ENCODE data around the gene FAM20C. TPM values are rescaled to one million over a fixed set of nuclear protein-coding genes. Genes with fewer than 3 reads are reported as not detected.

Gene FAM20C
- total RNA-seq, 2 experiments from 2014 or later: 1.3 to 1.7 TPM

DNA sequence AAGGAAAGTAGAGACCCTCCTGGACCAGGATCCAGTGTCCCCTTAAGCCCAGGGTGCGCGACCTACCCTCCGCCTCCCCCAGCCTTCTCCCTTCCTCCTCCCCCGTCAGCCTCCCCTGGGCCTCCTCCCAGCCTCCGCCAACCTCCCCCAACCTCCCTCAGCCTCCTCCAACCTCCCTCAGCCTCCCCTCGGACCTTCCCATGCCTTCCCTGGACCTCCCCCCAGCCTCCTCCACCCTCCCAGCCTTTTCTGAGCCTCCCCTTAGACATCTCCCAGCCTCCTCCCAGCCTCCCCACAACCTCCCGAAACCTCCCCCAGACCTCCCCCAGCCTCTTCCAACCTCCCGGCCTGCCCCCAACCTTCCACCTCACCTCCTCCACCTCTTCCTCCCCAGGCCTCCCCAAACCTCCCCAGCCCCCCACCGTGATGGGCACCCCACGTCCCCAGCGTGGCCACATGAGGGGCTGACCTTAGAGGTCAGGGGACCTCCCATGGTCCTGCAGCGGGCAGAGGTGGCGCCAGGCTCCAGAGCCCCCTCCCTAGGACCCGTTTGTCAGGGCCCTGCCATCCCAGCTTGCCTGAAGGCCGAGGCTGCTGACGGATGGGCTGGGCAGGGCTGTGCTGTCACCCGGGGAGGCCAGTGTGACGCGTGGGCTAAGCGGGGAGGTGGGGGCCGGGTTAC is 18.8 kb downstream of the FAM20C start:
- no peaks in the 10 kb centered on the region for H3K9me3 Mint-ChIP-seq
- ATAC-seq (ENCODE audit: poor library complexity) (no peak), DNase-seq (no peak)
- no peaks in the 10 kb centered on the region for H3K4me1 Mint-ChIP-seq (ENCODE audit: low read depth)
- Histone ChIP-seq H3K27me3 (ENCODE audit: control insufficient read depth in 1 of 2, insufficient read depth in 2 of 2, low read length in 2 of 2) (no peaks in the 10 kb centered on the region), H3K9me3 (ENCODE audit: control insufficient read depth in 1 of 2, insufficient read depth in 1 of 2, low read length in 2 of 2) (peaks cover 0 to 13% of the 10 kb centered on the region in 2 experiments), H3K4me1 (ENCODE audit: insufficient read depth, low read length) (no peaks in the 10 kb centered on the region), H3K36me3 (ENCODE audit: insufficient read depth, low read length) (no peaks in the 10 kb centered on the region), H3K4me3 (ENCODE audit: low read length) (no peak overlapping the region), H3K27ac (ENCODE audit: low read depth in 1 of 2, low read length in 2 of 2) (no peak overlapping the region)
- no peak overlapping the region for H3K27ac Mint-ChIP-seq
- POLR2A ChIA-PET: no interaction called here
- CTCF ChIA-PET: no interaction called here
- no peak overlapping the region for H3K4me3 Mint-ChIP-seq
- H3K27me3 Mint-ChIP-seq: no peaks in the 10 kb centered on the region
- TF ChIP-seq, protein P1, sequence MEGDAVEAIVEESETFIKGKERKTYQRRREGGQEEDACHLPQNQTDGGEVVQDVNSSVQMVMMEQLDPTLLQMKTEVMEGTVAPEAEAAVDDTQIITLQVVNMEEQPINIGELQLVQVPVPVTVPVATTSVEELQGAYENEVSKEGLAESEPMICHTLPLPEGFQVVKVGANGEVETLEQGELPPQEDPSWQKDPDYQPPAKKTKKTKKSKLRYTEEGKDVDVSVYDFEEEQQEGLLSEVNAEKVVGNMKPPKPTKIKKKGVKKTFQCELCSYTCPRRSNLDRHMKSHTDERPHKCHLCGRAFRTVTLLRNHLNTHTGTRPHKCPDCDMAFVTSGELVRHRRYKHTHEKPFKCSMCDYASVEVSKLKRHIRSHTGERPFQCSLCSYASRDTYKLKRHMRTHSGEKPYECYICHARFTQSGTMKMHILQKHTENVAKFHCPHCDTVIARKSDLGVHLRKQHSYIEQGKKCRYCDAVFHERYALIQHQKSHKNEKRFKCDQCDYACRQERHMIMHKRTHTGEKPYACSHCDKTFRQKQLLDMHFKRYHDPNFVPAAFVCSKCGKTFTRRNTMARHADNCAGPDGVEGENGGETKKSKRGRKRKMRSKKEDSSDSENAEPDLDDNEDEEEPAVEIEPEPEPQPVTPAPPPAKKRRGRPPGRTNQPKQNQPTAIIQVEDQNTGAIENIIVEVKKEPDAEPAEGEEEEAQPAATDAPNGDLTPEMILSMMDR (IDR thresholded peaks at IDR 0.05): no peak
- intact Hi-C loops (cut with DNase I, micrococcal nuclease): no loop called here
- no peaks in the 10 kb centered on the region for H3K36me3 Mint-ChIP-seq (ENCODE audit: low read depth)

DNA sequence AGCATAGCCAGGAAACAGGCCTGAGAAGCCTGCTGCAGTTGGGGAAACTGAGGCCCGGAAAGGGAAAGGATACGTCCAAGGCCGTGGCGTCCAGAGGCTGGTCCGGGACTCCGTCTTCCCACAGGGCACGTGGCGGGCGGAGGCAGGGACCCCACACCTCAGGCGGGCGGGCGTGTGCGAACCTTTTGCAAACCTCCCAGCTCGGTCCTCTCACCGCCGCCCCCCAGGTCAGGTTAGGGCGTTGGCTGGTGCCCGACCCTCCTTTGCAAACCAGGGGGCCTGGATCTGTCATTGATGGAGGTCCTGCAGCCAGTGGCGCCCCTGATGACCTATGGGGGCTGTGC is 19.3 kb downstream of the FAM20C start:
- TF ChIP-seq, protein P1 (IDR thresholded peaks at IDR 0.05): no peak
- Histone ChIP-seq H3K27me3 (ENCODE audit: control insufficient read depth in 1 of 2, insufficient read depth in 2 of 2, low read length in 2 of 2) (no peaks in the 10 kb centered on the region), H3K4me3 (ENCODE audit: low read length) (no peak overlapping the region), H3K36me3 (ENCODE audit: insufficient read depth, low read length) (no peaks in the 10 kb centered on the region), H3K9me3 (ENCODE audit: control insufficient read depth in 1 of 2, insufficient read depth in 1 of 2, low read length in 2 of 2) (peaks cover 0 to 13% of the 10 kb centered on the region in 2 experiments), H3K27ac (ENCODE audit: low read depth in 1 of 2, low read length in 2 of 2) (no peak overlapping the region), H3K4me1 (ENCODE audit: insufficient read depth, low read length) (no peaks in the 10 kb centered on the region)
- Mint-ChIP-seq H3K4me3 (no peak overlapping the region), H3K27me3 (no peaks in the 10 kb centered on the region), H3K27ac (no peak overlapping the region), H3K36me3 (ENCODE audit: low read depth) (no peaks in the 10 kb centered on the region), H3K4me1 (ENCODE audit: low read depth) (no peaks in the 10 kb centered on the region), H3K9me3 (no peaks in the 10 kb centered on the region)
- no peak for ATAC-seq (ENCODE audit: poor library complexity)
- intact Hi-C loops (cut with DNase I, micrococcal nuclease): no loop called here
- no peak for DNase-seq
- ChIA-PET CTCF (no interaction called here), POLR2A (no interaction called here)

DNA sequence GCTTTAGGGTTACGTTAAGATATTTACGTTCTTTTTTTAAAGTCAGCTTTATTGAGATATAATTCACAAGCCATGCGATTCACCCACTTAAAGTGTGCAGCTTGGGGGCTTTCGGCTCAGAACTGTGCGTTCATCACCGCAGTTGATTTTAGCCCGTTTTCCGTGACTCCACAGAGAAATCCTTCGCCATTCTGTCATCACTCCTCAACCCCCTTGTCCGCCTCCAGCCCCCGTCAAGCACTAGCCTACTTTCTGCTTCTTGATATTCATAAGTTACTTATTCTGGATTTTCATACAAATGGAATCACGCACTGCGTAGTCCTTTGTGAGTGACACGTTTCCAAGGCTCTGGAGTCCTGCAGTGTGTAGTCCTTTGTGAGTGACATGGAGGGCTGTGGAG is 20.4 kb downstream of the FAM20C start:
- Histone ChIP-seq H3K4me1 (ENCODE audit: insufficient read depth, low read length) (no peaks in the 10 kb centered on the region), H3K4me3 (ENCODE audit: low read length) (no peak overlapping the region), H3K27me3 (ENCODE audit: control insufficient read depth in 1 of 2, insufficient read depth in 2 of 2, low read length in 2 of 2) (no peaks in the 10 kb centered on the region), H3K27ac (ENCODE audit: low read depth in 1 of 2, low read length in 2 of 2) (no peak overlapping the region), H3K36me3 (ENCODE audit: insufficient read depth, low read length) (no peaks in the 10 kb centered on the region), H3K9me3 (ENCODE audit: control insufficient read depth in 1 of 2, insufficient read depth in 1 of 2, low read length in 2 of 2) (peaks cover 0 to 7% of the 10 kb centered on the region in 2 experiments)
- Mint-ChIP-seq H3K27me3 (no peaks in the 10 kb centered on the region), H3K36me3 (ENCODE audit: low read depth) (no peaks in the 10 kb centered on the region), H3K4me3 (no peak overlapping the region), H3K27ac (no peak overlapping the region), H3K4me1 (ENCODE audit: low read depth) (no peaks in the 10 kb centered on the region), H3K9me3 (no peaks in the 10 kb centered on the region)
- DNase-seq: no peak
- intact Hi-C loops (cut with DNase I, micrococcal nuclease): no loop called here
- ChIA-PET CTCF (no interaction called here), POLR2A (no interaction called here)
- ATAC-seq (ENCODE audit: poor library complexity): no peak
- TF ChIP-seq, protein P1 (IDR thresholded peaks at IDR 0.05): no peak

All from CD4-positive, alpha-beta T cell (primary cell).